PFSK-1 (cell line): Measurements from ENCODE around the gene TOLLIP.

Experiments
- FOXP2 ChIP-seq: optimal IDR thresholded peaks from 2 replicates; pipeline ENCODE3; 2011; ENCODE audit warnings: borderline replicate concordance, control low read depth, inconsistent platforms; ENCODE audit not compliant: insufficient read depth; ENCODE audit errors: extremely low read length, extremely low read depth
- POLR2AphosphoS5 ChIP-seq: IDR thresholded peaks from 2 replicates; pipeline ENCODE4 v1.6.1; 2012; ENCODE audit warnings: low read depth, mild to moderate bottlenecking, control low read depth, low read length, moderate library complexity
- REST ChIP-seq, 2 experiments: IDR thresholded peaks; 2 replicates each; pipeline versions ENCODE4 v1.6.1 to v1.8.0; 2011 to 2012; ENCODE audit warnings: low read depth in 2 of 2, low read length in 2 of 2, control low read depth in 1 of 2, inconsistent platforms in 1 of 2, mild to moderate bottlenecking in 1 of 2, moderate library complexity in 1 of 2; ENCODE audit not compliant: insufficient read depth in 1 of 2
- SIN3A ChIP-seq: IDR thresholded peaks from 2 replicates; pipeline ENCODE4 v1.6.1; 2012; ENCODE audit warnings: mild to moderate bottlenecking, low read length, moderate library complexity, borderline replicate concordance; ENCODE audit not compliant: insufficient read depth
- TAF1 ChIP-seq: IDR thresholded peaks from 2 replicates; pipeline ENCODE4 v1.6.1; 2012; ENCODE audit warnings: low read length, control low read depth, borderline replicate concordance; ENCODE audit not compliant: insufficient read depth

Gene TOLLIP

GRCh38 chr11:1257916-1258315 is 51.5 kb downstream of the TOLLIP start:
- TF ChIP-seq FOXP2 (no peak), REST (IDR thresholded peaks at IDR 0.05; ENCODE audit: insufficient read depth in 1 of 2, low read depth in 2 of 2, low read length in 2 of 2) (no peak), SIN3A (no peak), POLR2AphosphoS5 (no peak), TAF1 (no peak)

- no peak for TF ChIP-seq POLR2AphosphoS5
- TF ChIP-seq SIN3A, result no peak
- no peak for TF ChIP-seq FOXP2
- TF ChIP-seq TAF1, result no peak
- no peak for TF ChIP-seq REST (IDR thresholded peaks at IDR 0.05; ENCODE audit: insufficient read depth in 1 of 2, low read depth in 2 of 2, low read length in 2 of 2)
These were observed 52.1 kb downstream of the TOLLIP start for GRCh38 chr11:1257366-1257765.

GRCh38 chr11:1256257-1257045 is 53.0 kb downstream of the TOLLIP start:
- TF ChIP-seq SIN3A (no peak), FOXP2 (no peak), POLR2AphosphoS5 (no peak), REST (IDR thresholded peaks at IDR 0.05; ENCODE audit: insufficient read depth in 1 of 2, low read depth in 2 of 2, low read length in 2 of 2) (no peak), TAF1 (no peak)

- no peak for TF ChIP-seq FOXP2
- no peak for TF ChIP-seq SIN3A
- no peak for TF ChIP-seq REST (IDR thresholded peaks at IDR 0.05; ENCODE audit: insufficient read depth in 1 of 2, low read depth in 2 of 2, low read length in 2 of 2)
- no peak for TF ChIP-seq TAF1
- no peak for TF ChIP-seq POLR2AphosphoS5
These were observed 54.3 kb downstream of the TOLLIP start for GRCh38 chr11:1255151-1255550.
